ENCODE results near the gene KIAA0232.

Gene KIAA0232

GRCh38 chr4:6920171-6920570 lies 137.6 kb downstream of the KIAA0232 start:
- FAIRE-seq: no peak

GRCh38 chr4:6923507-6923906 lies 141.0 kb downstream of the KIAA0232 start:
- FAIRE-seq: no peak

- FAIRE-seq: no peak
Observed at GRCh38 chr4:6924361-6924779, 141.8 kb downstream of the KIAA0232 start.

GRCh38 chr4:6925357-6925836 lies 142.9 kb downstream of the KIAA0232 start:
- FAIRE-seq: no peak

- no peak for FAIRE-seq
Observed at GRCh38 chr4:6926081-6926480, 143.6 kb downstream of the KIAA0232 start.

GRCh38 chr4:6926681-6927478 lies 144.4 kb downstream of the KIAA0232 start:
- FAIRE-seq: no peak

GRCh38 chr4:6928081-6928480 lies 145.6 kb downstream of the KIAA0232 start:
- no peak for FAIRE-seq

- no peak for FAIRE-seq
Observed at GRCh38 chr4:6929339-6929811, 146.8 kb downstream of the KIAA0232 start.

- FAIRE-seq: no peak
Observed at GRCh38 chr4:6929812-6930464, 147.4 kb downstream of the KIAA0232 start.

GRCh38 chr4:6932475-6932874 lies 149.9 kb downstream of the KIAA0232 start:
- no peak for FAIRE-seq

GRCh38 chr4:6932918-6933317 lies 150.4 kb downstream of the KIAA0232 start:
- FAIRE-seq: no peak
